EL (cell line): Measurements from ENCODE around the gene LBX1.
A peak's percentile ranks its signal among the peaks of the same experiment; 100 is the strongest.

Source experiments
- DNase-seq: peaks from one replicate; pipeline ENCODE4 v3.0.0-alpha.2; 2016

LBX1 gene

DNA sequence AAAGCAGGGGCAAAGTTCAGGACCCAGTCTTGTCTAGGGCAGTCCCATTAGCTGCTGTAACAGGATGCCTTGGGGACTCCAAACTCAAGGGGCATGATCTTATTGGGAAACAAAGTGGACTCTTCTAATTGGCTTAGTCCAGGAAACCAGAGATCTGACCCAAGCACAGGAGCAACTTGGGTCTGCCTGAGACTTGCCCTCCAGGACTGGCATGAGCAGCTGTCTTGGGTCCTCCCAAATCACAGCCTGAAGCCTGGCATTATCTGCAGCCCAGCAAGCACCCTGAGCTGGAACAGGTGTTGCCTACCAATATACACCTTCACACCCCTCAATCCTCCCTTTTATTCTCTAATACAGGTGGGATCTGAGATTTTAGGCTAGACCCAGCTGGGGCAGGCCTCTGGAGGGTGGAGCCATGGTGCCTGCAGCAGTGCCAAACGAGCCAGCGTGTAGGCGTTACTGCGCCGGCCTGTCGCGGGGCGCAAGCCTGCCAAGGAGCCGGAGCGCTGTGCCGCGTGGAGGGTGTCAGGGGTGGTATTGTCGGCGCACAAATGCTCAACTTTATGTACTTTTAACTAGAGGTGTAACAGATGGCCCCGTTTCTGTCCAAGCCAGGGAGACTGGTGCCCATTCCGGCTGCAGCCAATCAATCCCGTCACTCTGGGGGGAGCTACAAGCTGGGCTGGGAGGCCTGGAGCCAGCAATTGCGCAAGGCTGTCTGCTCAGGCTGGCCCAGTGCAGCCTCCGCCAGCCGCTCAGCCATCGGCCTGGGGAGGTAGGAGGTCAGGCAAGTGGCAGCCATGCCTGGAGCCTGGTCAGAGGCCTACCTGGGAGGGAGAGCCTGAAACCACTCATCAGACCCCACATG is 12.8 kb upstream of the LBX1 start:
- no peak for DNase-seq

DNA sequence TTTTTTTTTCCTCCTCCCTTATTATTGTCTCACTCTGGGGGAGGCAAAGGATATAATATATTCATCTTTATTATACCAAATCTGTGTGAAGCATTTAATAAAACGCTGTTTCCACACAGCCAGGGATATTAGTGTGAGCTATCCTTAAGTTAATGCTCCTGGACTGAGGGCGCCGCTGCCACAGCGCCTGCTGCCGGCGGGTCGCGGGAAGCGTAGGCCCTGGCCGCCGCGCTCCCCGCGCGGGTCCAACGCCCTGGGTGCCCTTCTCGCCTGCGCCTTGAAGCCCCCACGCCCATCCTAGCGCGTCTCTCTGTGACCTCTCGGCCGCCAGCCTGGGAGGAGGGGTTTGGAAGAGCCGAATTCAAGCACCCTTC is 9.5 kb upstream of the LBX1 start:
- no peak for DNase-seq

DNA sequence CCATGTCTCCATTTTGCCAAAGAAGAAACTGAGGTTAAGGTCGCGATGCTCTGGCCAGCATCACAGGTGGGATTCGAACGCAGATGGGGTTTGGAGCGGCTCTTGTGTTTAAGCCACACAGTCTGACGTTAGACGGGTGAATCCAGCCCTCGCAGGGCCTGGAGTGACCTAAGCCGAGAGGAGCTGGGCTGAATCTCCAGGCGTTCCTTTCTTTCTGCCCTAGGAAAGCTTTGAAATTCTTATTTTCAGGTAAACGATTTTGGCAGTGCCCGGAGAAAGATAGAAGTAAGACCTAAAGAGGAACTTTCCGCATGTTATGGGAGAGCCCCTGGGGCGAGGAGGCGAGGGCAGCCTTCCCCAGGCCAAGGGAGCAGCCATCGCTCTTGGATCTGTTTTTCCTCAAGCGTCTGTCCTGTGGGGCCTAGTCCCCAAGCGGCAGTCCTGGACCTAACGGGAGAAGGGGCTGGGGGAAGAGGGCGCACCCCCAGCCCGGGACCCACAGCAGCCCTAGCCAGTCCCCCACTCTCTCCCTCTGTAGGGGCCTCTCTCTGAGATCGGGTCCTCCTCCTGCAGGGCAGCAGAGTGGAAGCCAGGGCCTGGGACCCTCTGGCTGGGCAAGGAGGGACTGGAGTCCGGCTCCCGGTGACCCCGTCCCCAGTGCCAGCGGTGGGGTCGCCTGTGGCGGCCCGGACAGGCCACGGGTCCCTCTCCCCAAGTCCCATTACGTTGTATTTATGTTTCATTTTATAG is 8.9 kb upstream of the LBX1 start:
- DNase-seq: no peak

DNA sequence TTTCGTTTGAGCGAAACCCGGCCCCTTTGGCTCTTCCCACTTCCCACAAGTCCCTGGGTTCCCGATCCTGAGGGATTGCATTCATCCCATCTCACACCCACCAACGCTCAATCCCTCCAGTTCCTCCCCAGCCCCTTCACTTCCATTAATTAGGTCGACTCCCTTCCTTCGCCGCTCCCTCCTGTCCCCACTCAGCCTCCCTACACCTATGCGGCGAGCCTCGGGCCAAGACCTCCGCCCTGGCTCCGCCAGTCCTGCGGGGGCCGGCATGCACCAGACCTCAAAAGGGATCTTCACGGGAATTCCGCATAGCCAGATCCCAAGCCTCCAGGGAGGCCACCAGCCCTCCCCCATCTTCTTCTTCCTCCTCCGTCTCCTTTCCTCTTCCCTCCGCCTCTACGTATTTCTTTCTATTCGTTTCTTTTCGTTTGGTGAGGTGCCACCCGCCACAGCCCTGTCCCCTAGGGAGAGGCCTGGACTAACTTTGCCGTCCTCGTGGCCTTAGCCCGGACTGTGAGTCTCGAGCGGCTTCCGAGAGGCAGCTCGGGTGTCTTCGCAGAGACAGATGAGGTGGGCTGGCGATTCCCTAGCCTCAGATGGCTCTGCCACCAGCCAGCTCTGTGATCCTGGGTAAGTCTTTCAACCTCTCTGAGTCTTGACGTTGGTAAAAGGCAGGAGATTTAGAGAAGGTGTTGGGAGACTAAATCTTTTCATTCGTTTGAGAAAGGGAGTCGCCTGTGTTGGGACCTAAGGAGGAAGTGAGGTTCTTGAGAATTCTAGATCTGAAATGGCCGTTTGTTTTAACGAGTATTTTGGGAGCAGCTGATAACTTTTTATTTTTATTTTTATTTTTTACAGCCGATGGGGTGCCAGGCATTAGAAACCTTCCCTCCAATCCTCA is 8.1 kb upstream of the LBX1 start:
- no peak for DNase-seq

DNA sequence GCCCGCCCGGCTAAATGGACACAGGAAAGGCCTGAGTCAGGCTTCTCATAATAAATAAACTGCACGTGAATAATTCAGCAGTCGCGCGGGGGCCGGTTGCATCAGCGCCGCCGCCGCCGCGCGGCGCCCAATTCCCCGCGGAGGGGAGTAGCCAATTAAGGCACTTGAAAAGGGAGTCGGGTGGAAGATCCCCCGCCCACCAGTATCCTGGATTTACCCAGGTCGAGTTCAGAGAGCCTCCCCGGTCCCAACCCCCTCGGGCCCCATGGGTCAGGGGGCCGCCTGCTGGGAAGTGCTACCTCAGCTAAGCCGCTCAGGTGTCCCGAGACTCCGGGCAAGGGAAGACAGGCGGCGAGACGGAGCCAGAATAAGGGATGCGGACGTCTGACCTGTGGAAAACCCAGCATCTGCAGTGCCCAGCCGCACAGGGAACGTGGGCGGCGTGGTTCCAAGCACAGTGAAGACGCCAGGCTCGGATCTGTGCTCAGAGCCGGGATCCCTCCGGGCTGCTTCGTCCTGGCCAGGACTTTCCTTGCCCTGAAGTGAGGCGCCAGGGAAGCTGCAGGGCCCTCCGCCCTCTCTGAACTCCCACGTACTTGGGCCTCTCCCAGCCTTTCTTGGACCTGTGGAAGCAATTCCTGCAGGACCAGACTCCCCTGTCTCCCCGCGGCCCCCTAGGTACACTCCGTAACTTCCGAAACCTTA is 7.3 kb upstream of the LBX1 start:
- DNase-seq: peak; percentile 44

DNA sequence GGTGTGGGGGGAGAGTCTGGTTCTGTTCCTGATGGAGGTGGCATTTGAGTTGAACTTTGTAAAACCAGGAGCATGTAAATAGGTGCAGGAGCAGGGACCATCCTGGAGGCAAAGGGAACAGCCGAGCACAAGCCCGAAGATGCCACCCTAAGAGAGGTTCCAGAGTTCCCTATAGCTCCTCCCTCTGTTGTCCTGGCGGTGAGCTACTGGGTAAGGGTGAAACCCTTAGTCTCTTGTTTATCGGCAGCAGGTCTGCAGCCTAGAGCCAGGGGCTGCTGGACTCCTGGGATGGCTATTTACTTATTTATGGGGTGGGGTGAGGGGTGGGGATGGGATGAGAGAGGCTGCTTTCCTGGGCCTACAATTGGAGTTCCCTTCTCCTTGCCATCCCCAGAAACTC is 6.5 kb upstream of the LBX1 start:
- DNase-seq: no peak

DNA sequence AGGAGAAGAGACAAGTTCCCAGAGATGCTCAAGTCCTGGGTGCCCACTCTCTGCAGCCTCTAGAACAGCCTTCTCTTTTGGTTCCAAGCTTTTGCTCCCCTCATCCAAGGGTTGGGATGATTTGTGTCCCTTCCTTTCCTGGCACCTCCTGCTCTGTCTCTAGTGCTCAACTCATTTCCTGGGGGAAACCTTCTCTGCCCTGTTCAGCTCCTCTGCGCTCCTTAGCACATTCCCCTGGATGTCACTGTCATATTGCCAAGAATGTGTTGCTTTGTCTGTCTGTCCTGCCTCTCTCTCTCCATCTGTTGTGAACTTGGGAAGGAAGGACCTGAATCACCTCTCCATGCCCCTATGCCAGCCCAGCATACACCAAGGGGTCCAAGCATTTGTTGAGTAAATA is 5.1 kb upstream of the LBX1 start:
- DNase-seq: no peak

DNA sequence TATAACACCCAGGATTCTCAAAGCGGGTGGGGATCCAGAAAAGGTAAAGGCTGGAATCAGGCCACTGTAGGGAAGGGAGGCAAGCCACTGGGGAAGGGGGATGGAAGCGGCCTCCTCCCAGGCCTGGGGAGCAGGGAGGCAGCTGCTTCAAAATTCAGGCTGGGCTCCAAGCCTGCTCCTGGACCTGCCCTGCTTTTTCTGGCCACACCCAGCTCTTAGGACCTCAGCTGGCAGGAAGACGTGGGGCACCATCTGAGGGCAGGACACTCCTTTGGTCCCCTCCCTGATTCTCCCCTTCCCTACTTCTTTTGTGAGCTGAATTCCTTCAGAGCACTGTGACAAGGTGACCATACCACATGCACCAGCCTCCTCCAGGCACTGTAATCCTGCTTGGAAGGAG is 4.6 kb upstream of the LBX1 start:
- no peak for DNase-seq

DNA sequence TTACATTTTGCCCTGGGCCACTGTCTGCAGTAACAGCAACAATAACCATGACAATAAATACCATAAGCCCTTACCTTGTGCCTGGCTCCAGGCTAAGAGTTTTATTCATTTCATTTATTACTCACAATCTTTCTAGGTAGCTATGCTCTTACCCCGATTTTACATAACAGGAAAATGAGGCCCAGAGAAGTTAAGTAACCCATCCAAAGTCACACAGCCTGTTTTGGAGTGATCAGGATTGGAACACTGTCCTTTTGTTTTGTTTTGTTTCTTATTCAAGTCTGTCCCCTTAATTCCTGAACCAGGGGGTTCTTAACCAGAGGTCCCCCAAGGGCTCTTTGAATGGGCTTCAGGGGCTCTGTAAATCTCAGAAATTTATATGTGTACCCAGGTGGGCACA is 4.2 kb upstream of the LBX1 start:
- DNase-seq: no peak

DNA sequence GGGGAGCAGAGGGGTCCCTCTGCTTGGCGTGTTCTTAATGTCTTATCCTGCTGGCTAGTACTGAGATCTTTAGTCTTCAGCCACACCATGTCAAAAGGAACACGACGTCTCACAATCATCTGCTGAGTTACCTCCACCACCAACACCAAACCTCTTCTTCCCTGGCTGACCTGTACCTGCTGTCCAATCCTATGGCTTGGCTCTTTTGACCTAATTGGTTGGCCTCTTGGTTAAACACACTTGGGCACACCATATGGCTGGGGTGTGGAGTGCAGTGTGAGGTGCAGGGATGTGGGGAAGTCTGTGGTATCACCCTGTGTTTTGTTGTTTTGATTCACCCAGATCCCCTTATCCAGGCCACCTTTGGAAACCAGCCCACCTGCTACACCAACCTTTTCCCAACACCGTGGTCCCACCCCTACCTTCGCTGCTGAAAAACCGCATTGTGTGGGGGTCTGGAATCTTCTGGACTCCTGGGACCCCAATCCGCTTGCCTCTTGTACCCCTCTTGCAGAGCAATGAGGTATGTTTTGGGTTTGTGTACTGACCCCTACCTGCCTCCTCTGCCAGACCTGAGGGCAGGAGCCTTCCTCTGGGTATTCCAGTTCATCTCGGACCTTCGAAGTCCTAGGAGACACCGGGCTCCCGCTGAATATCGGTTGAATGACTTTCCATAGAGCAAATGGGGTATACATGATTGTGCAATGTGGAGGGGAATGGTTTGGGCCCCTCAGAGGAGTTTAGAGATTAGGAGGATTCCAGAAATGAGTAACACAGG is 2.8 kb upstream of the LBX1 start:
- no peak for DNase-seq

DNA sequence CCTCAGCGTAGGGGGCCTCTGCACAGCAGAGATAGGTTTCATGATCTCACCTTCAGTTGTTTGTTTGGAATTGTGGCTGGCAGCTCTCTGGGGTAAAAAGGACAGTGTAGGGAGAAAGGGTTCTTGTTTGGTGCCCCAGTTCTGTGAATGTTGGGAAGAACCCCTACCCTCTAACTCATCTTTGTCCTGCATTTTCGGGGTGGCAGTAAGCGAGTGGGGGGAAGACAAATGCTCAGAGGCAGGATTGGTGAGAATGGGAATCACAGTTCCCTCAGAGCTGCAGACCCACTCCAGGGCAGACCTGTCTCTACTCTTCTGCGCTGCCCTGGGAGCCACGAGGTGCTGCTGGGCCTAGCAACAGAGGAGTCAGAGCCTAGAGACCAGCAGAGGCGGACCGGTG is 1.8 kb upstream of the LBX1 start:
- no peak for DNase-seq

DNA sequence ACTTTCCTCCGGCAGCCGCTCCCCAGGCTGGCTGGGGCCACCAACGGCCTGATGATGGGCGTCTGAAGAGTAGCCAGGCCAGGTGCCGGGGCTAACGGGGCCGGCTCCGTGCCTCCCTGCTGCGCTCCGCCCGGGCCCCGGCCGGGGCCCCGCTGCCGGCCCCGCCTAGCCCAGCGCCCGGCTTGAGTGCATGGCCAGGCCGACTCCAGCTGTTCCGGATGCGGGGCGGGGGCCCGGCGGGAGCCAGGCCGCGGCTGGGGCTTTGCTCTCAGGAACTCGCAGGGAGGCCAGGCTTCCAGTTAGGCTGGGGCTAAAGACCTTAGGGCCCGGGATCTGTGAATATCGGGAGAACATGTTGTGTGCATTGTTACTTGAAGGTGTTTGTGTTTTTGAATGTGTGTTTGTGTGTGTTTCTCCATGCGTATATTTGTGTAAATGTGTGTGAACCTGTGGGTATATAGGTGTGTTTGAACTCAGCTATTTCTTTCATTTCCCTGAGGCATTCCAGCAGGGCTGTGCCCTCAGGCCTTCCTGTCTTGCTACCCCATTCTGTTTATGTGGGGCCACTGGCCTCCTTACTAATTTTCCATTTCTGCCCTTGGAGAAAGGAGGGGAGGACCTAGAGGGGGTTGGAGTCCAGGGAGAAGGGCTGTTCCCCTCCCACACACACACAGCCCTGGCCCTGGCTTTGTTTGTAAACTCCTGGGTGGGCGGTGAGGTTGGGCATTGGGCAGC is 1.1 kb upstream of the LBX1 start:
- DNase-seq: no peak

DNA sequence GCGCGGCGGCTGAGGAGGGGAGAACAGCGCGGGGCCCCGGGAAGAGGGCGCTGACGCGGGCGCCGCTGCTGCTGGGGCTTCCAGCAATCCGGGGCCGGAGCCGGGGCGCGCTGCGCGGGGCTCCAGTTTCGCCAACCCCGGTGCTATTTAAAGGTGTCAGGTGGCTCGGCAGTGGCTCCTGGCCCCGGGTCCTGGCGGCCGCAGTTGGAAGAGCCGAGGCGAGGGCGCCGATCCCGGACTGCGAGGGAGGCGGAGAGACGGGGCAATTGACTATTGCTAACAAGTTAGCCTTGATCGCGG is 347 bp downstream of the LBX1 start:
- DNase-seq: no peak

DNA sequence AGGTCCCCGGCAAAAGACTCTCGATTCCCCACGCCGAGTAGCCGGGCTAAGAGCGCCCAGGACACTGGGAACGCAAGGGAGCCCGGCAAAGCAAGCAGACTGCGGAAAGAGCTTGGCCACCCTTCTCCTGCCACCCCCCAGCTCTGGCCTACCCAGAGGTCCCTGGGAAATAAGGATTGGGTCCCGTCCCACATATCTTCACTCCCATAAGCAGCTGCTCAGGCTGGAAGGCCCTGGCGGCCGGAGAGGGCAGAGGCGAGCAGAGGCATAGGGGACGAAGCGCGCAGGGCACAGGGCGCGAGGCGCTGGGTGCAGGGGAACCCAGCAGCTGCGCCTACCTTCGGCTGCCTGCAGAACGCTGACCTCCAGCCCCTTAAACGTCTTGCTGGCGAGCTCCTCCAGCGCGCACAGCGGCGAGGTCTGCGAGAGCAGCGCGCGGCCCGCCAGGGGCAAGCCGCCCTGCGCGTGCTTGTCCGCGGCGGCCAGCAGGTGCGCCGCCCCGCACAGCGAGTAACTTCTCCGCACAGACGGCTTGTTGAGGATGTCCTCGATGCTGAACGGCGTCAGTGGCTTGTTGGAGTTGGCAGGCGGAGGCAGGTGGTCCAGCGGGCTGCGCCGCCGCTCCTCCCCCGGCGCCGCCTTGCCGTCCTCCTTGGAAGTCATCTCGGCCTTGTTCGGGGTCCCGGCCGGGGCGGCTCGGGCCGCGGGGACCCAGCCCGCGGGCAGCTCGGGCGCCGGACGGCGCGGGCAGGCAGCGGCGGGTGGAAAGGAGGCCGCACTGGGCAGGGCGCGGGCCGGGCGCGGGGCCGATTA is 904 bp downstream of the LBX1 start:
- no peak for DNase-seq

DNA sequence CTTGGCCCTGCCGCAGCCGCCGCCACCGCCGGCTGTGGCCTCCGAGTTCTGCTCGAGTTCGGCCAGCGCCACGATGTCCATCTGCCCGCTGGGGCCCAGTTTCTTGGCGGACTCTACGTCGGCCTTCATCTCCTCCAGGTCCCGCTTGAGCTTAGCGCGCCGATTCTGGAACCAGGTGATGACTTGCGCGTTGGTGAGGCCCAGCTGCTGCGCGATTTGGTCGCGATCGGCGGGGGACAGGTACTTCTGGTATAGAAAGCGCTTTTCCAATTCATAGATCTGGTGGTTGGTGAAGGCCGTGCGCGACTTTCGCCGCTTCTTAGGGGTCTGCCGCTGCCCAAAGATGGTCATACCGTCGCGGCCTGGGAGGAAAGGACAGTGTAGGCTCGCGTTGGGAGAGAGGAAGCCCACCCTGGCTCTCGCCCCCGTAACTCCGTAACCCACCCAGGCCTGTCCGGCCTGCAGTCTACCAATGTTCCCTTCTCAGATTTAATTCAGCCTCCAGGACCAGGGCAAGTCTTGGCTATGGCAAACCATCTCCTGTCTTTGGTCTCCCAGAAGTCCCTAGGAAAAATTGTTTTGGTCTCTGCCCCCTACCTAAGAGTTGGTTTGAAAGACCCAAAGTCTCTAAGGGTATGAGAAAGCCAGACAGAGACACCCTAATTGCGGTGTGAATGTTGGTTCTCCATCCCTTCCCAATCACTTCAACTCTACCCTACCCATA is 1.7 kb downstream of the LBX1 start:
- DNase-seq: no peak

DNA sequence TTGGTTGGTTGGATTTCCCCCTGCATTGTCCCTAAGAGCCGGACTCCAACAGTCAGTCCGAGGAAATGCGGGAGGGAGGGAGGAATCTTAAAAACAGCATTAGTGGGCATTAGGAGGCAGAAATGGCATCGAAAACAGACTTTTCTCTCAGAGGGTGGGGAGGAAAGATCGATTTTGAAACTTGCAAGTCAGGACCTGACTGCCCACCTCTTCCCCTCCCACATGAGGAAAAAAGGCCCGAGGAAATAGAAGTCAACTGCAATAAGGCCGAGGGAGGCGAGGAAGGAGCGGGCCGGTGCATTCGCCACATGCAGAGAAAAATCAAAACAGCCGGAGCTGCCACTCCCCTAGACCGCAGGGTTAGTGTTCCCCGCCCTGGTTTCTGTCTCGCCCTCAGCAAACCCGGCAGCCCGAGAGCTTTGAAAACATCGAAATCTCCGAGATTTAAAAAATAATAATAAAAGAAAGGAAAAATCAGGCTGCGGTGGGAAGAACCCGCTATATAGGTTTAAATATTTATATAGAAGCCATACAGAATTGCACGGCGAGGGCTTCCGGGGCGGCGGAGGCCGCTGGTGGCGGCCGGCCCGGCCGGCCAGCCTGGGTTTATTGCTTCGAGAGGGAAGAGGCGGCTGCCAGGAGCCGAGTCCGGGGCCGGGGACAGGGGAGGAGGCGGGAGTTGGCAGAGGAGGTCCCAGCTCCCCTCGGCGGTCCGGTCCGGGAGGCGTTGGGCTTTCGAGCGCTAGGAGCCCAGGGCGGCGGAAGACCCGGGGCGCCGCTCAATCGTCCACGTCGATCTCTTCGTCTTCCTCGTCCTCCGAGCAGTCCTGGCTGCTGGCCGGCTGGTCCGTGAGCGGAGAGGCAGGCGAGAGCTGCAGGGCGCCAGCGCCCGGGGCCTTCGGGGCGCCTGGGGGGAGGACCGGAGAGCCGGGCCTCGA is 2.5 kb downstream of the LBX1 start:
- DNase-seq: no peak

DNA sequence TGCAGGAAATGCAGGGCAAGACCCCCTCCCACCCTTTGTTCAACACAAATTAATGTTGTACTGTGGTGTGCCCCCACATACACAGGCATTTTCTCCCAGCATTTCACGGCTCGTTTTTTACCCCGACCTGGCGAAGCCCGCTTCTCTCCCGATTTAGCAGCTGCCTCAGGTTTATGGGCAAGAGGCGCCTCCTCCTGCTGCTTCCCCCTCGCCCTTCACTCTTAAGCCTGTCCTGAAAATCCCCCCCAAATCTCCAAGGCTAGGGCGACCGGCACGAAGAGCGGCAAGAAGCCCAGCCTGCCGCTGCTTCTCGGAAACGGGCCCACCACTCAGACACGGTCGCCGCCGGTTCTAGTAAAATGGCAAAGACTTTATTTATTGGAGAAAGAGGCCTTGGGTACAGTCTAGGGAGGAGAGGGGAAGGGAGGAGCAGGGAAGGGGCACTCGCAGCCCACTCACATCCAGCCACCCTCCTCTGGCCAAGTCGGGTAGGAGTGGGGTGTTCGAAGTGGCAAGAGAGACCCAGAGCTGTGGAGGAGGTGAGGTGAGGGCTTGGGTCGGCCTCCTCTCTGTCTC is 3.3 kb downstream of the LBX1 start:
- DNase-seq: no peak
